B cell (primary cell): Measurements from ENCODE around the gene ITSN1. TPM values are rescaled to one million over a fixed set of nuclear protein-coding genes. Genes with fewer than 3 reads are reported as not detected.

Experiments
- ATAC-seq: fragments of 200-7000 bp; cut with Tn5 transposase; one replicate; pipeline ENCODE4 v1.10.0; 2021; ENCODE audit warnings: low read depth, mild to moderate bottlenecking, moderate number of reproducible peaks, moderate library complexity
- CTCF ChIA-PET: fragments of 350-600 bp; sonication (Branson Sonifier 250); formaldehyde crosslinking; loops from one replicate; lab custom pipeline; 2021; ENCODE audit warnings: antibody characterized with exemption, inconsistent platforms; lab: Charles Lee
- POLR2A ChIA-PET: fragments of 350-600 bp; sonication (Branson Sonifier 250); formaldehyde crosslinking; loops from one replicate; lab custom pipeline; 2021; ENCODE audit warnings: antibody characterized with exemption; lab: Charles Lee
- DNase-seq: peaks from one replicate; pipeline ENCODE4 v3.0.0; 2013
- H2AFZ ChIP-seq: 2 replicates; pipeline ENCODE4 v1.6.1; 2012; ENCODE audit warnings: mild to moderate bottlenecking, low read depth, low read length; ENCODE audit not compliant: insufficient read depth, poor library complexity, severe bottlenecking
- H3K27ac ChIP-seq, 2 donors: 1 replicate in 1 of 2; 2 replicates in 1 of 2; pipeline ENCODE4 v1.5.1; 2012 to 2013; ENCODE audit warnings: low read length in 2 of 2, mild to moderate bottlenecking in 2 of 2, moderate library complexity in 1 of 2
- H3K27me3 ChIP-seq, 4 experiments: fragments of 200-600 bp in 1 of 4; sonication (generic) in 1 of 4; replicated peaks in 1 of 4; 1 replicate in 2 of 4; 2 replicates in 2 of 4; pipeline versions ENCODE4 v1.6.1 to v1.7.0; 2013 to 2016; ENCODE audit warnings: low read length in 3 of 4, mild to moderate bottlenecking in 2 of 4, mixed read lengths in 1 of 4, moderate library complexity in 1 of 4; ENCODE audit not compliant: insufficient read depth in 4 of 4, control insufficient read depth in 3 of 4; ENCODE audit errors: control extremely low read depth in 1 of 4
- H3K36me3 ChIP-seq, 2 experiments: replicated peaks in 1 of 2; 1 replicate in 1 of 2; 2 replicates in 1 of 2; pipeline versions ENCODE4 v1.6.1 to v1.7.1; 2013; ENCODE audit warnings: low read length in 1 of 2; ENCODE audit not compliant: insufficient read depth in 2 of 2, control insufficient read depth in 1 of 2; ENCODE audit errors: control extremely low read depth in 1 of 2, extremely low read depth in 1 of 2
- H3K4me1 ChIP-seq, 2 donors: fragments of 200-600 bp in 1 of 2; sonication (generic) in 1 of 2; 1 replicate in 1 of 2; 2 replicates in 1 of 2; pipeline versions ENCODE4 v1.5.1 to v1.6.1; 2013 to 2017; ENCODE audit warnings: low read length in 2 of 2; ENCODE audit not compliant: control insufficient read depth in 2 of 2, insufficient read depth in 2 of 2
- H3K4me2 ChIP-seq: replicated peaks from 2 replicates; pipeline ENCODE3; 2012; ENCODE audit warnings: mild to moderate bottlenecking, low read depth, low read length; ENCODE audit not compliant: poor library complexity, severe bottlenecking
- H3K4me3 ChIP-seq, 5 experiments: fragments of 200-600 bp in 1 of 5; sonication (generic) in 1 of 5; 1 replicate in 3 of 5; 2 replicates in 2 of 5; pipeline versions ENCODE4 v1.5.1 to v1.7.0; 2011 to 2016; ENCODE audit warnings: low read length in 4 of 5, mild to moderate bottlenecking in 4 of 5, low read depth in 2 of 5, control low read depth in 1 of 5, moderate library complexity in 1 of 5; ENCODE audit not compliant: insufficient read depth in 1 of 5; ENCODE audit errors: control extremely low read depth in 1 of 5, extremely low read depth in 1 of 5
- H3K79me2 ChIP-seq: fragments of 200-600 bp; sonication (generic); one replicate; pipeline ENCODE4 v1.6.0; 2016; ENCODE audit warnings: low read length; ENCODE audit not compliant: control insufficient read depth, insufficient read depth
- H3K9ac ChIP-seq: fragments of 200-600 bp; sonication (generic); 2 replicates; pipeline ENCODE4 v1.6.1; 2017; ENCODE audit warnings: mild to moderate bottlenecking, low read length, moderate library complexity
- H3K9me3 ChIP-seq, 3 donors: one replicate each; pipeline versions ENCODE4 v1.6.1 to v1.7.1; 2013; ENCODE audit warnings: low read length in 2 of 3; ENCODE audit not compliant: control insufficient read depth in 2 of 3, insufficient read depth in 1 of 3; ENCODE audit errors: control extremely low read depth in 1 of 3
- H4K20me1 ChIP-seq: 2 replicates; pipeline ENCODE4 v1.6.0; 2012; ENCODE audit warnings: mild to moderate bottlenecking, low read length; ENCODE audit not compliant: insufficient read depth, control insufficient read depth, poor library complexity, severe bottlenecking
- H3K27ac Mint-ChIP-seq: one replicate; pipeline ENCODE4 v1.8.0; 2021; ENCODE audit warnings: mixed read lengths
- H3K27me3 Mint-ChIP-seq: one replicate; pipeline ENCODE4 v1.8.0; 2021; ENCODE audit warnings: mixed read lengths
- H3K4me1 Mint-ChIP-seq: one replicate; pipeline ENCODE4 v1.8.0; 2021; ENCODE audit warnings: mixed read lengths
- H3K4me3 Mint-ChIP-seq: one replicate; pipeline ENCODE4 v1.8.0; 2021; ENCODE audit warnings: mixed read lengths
- H3K9me3 Mint-ChIP-seq: one replicate; pipeline ENCODE4 v1.8.0; 2022; ENCODE audit warnings: mixed read lengths; ENCODE audit not compliant: insufficient read depth
- EZH2 ChIP-seq: IDR thresholded peaks from 2 replicates; pipeline ENCODE4 v1.6.1; 2012; ENCODE audit warnings: borderline replicate concordance, low read depth, mild to moderate bottlenecking, moderate library complexity, low read length; ENCODE audit not compliant: insufficient read depth, poor library complexity, severe bottlenecking
- WGBS: methylation state at CpG from one replicate; pipeline ENCODE4 v1.1.5; 2013; ENCODE audit warnings: missing lambda C conversion rate; ENCODE audit not compliant: insufficient coverage; 5-methylcytosine and 5-hydroxymethylcytosine counted together
- intact Hi-C: fragments of 100-400 bp; cut with micrococcal nuclease; formaldehyde crosslinking; loops from one replicate; pipeline ENCODE4 v1.10.0; 2022
- polyA plus RNA-seq: library from polyadenylated mRNA; depleted of rRNA; stranded (reverse); fragments of >200 nt; gene quantifications from 2 replicates; pipeline ENCODE4 v1.2.3, GENCODE V29; 2012
- total RNA-seq, 2 donors: library from RNA; stranded (reverse); fragments of 120-200 nt in 1 of 2; gene quantifications; 1 replicate in 1 of 2; 2 replicates in 1 of 2; pipeline versions ENCODE4 v1.2.3 to v1.2.4, GENCODE V29; 2013 to 2022
- TF ChIP-seq, protein P1 (sequence below): fragments of 200-600 bp; IDR thresholded peaks from one replicate; pipeline ENCODE4 v1.8.0; 2022; ENCODE audit warnings: antibody characterized with exemption, mild to moderate bottlenecking

The ITSN1 gene
- total and polyA plus RNA-seq, 2 donors (not counting 1 experiment from before 2014, with no cell fraction given) = 0.31 to 2.4 TPM

DNA sequence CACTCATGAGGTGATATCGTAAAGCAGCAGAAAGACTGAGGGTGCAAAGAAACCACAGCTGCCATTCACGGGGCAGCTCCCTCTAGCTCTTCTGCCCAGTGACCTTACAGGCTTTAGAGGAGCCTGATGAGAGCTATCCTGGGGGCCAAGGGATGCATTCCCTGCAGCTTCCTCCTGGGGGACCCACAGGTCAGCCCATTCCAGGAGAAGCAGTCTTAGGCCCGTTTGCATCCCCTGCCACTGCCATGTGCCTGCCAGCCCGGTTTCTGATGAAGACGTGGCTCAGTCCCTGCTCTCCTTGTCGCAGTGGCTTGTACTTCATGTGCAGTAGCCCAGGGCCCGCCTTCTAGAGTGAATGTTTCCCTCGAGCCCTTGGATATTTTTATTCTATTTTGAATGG, 250.6 kb downstream of the ITSN1 start:
- Mint-ChIP-seq H3K27ac (no peak overlapping the region), H3K4me3 (no peak overlapping the region), H3K9me3 (no peaks in the 10 kb centered on the region), H3K27me3 (peaks cover 27% of the 10 kb centered on the region), H3K4me1 (peaks cover 9% of the 10 kb centered on the region)
- H2AFZ ChIP-seq = no peak overlapping the region
- 85% methylated on average over 8 of the region's 8 CpGs for WGBS
- no peak overlapping the region for H3K4me2 ChIP-seq
- ChIA-PET CTCF (interaction anchor here (0.9 kb wide), 1 partner anchor 15 kb away, joined by 3 read pairs; no protein-coding TSS in a partner anchor), POLR2A (no interaction called here)
- no peak overlapping the region for H3K9ac ChIP-seq
- H3K4me3 ChIP-seq = no peak overlapping the region
- H3K36me3 ChIP-seq = no peaks in the 10 kb centered on the region
- H4K20me1 ChIP-seq = no peaks in the 10 kb centered on the region
- no peaks in the 10 kb centered on the region for H3K79me2 ChIP-seq
- H3K27me3 ChIP-seq = peaks cover 0 to 12% (median 5%) of the 10 kb centered on the region in 4 experiments
- H3K27ac ChIP-seq = no peak overlapping the region
- intact Hi-C loops = no loop called here
- H3K4me1 ChIP-seq = peaks cover 5 to 10% of the 10 kb centered on the region in 2 donors
- ATAC-seq = no peak
- TF ChIP-seq, protein P1, sequence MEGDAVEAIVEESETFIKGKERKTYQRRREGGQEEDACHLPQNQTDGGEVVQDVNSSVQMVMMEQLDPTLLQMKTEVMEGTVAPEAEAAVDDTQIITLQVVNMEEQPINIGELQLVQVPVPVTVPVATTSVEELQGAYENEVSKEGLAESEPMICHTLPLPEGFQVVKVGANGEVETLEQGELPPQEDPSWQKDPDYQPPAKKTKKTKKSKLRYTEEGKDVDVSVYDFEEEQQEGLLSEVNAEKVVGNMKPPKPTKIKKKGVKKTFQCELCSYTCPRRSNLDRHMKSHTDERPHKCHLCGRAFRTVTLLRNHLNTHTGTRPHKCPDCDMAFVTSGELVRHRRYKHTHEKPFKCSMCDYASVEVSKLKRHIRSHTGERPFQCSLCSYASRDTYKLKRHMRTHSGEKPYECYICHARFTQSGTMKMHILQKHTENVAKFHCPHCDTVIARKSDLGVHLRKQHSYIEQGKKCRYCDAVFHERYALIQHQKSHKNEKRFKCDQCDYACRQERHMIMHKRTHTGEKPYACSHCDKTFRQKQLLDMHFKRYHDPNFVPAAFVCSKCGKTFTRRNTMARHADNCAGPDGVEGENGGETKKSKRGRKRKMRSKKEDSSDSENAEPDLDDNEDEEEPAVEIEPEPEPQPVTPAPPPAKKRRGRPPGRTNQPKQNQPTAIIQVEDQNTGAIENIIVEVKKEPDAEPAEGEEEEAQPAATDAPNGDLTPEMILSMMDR = no peak
- TF ChIP-seq EZH2 = no peak
- H3K9me3 ChIP-seq = peaks cover 0 to 7% (median 0%) of the 10 kb centered on the region in 3 donors
- DNase-seq = no peak

- Mint-ChIP-seq H3K9me3 (no peaks in the 10 kb centered on the region), H3K27ac (no peak overlapping the region), H3K27me3 (peaks cover 22% of the 10 kb centered on the region), H3K4me3 (no peak overlapping the region), H3K4me1 (peaks cover 9% of the 10 kb centered on the region)
- Histone ChIP-seq H3K79me2 (no peaks in the 10 kb centered on the region), H3K4me3 (no peak overlapping the region), H3K27me3 (peaks cover 0 to 12% (median 5%) of the 10 kb centered on the region in 4 experiments), H3K36me3 (no peaks in the 10 kb centered on the region), H3K27ac (no peak overlapping the region), H4K20me1 (no peaks in the 10 kb centered on the region), H3K4me1 (peaks cover 5 to 10% of the 10 kb centered on the region in 2 donors), H3K9me3 (peaks cover 0 to 7% (median 0%) of the 10 kb centered on the region in 3 donors), H3K4me2 (no peak overlapping the region), H2AFZ (no peak overlapping the region), H3K9ac (no peak overlapping the region)
- DNase-seq = no peak
- ChIA-PET POLR2A (no interaction called here), CTCF (interaction anchor here (0.6 to 0.9 kb wide), 2 partner anchors 14 to 296 kb away, joined by 3 to 6 read pairs; no protein-coding TSS in a partner anchor)
- ATAC-seq = no peak
- intact Hi-C loops = no loop called here
- no peak for TF ChIP-seq EZH2
- TF ChIP-seq, protein P1 = no peak
- WGBS = 83% methylated on average over 2 of the region's 4 CpGs
Measured at GRCh38 chr21:33893917-33894316, 251.6 kb downstream of the ITSN1 start.
